IMR-90 (cell line): ENCODE results near the gene EPHA10. TPM values are rescaled to one million over a fixed set of nuclear protein-coding genes. Genes with fewer than 3 reads are reported as not detected.

Experiments used
- ATAC-seq: fragments of 200-7000 bp; cut with Tn5 transposase; 2 replicates; pipeline ENCODE4 v1.9.1; 2020; ENCODE audit warnings: low read depth, mild to moderate bottlenecking, moderate library complexity
- BruUV-seq: library from RNA; stranded (reverse); fragments of 400-500 nt; replicated peaks from 2 replicates; lab custom pipeline; 2021; lab: Mats Ljungman, UMichigan
- CTCF ChIA-PET: fragments of 300-600 bp; formaldehyde crosslinking; extraction: SDS; loops from one replicate; lab custom pipeline; 2021; ENCODE audit warnings: antibody characterized with exemption; lab: Yijun Ruan, JAX
- POLR2A ChIA-PET: fragments of 300-600 bp; sonication (Branson Sonifier 250); formaldehyde crosslinking; loops from one replicate; lab custom pipeline; 2022; ENCODE audit warnings: antibody characterized with exemption; ENCODE audit not compliant: unreplicated experiment; lab: Charles Lee
- DNase-seq: peaks from one replicate; pipeline ENCODE4 v3.0.0; 2013
- H2AFZ ChIP-seq: replicated peaks from 2 replicates; pipeline ENCODE3; 2013; ENCODE audit warnings: low read length, mild to moderate bottlenecking; ENCODE audit not compliant: poor library complexity
- H2AK5ac ChIP-seq: 2 replicates; pipeline ENCODE4 v1.6.1; 2013; ENCODE audit warnings: low read depth, low read length, inconsistent platforms
- H2AK9ac ChIP-seq: replicated peaks from 2 replicates; pipeline ENCODE3; 2013; ENCODE audit warnings: mild to moderate bottlenecking, low read depth, low read length, moderate library complexity; ENCODE audit not compliant: poor library complexity
- H2BK120ac ChIP-seq: 2 replicates; pipeline ENCODE4 v1.6.1; 2013; ENCODE audit warnings: low read depth, low read length, inconsistent platforms
- H2BK15ac ChIP-seq: 3 replicates; pipeline ENCODE4 v1.6.1; 2013; ENCODE audit warnings: low read depth, low read length, inconsistent platforms
- H2BK20ac ChIP-seq: 2 replicates; pipeline ENCODE4 v1.6.1; 2013; ENCODE audit warnings: low read depth, mild to moderate bottlenecking, inconsistent platforms, low read length, moderate library complexity
- H2BK5ac ChIP-seq: 2 replicates; pipeline ENCODE4 v1.6.1; 2013; ENCODE audit warnings: mild to moderate bottlenecking, low read depth, low read length, inconsistent platforms; ENCODE audit not compliant: poor library complexity, severe bottlenecking
- H3K14ac ChIP-seq: replicated peaks from 2 replicates; pipeline ENCODE4 v1.6.1; 2013; ENCODE audit warnings: low read depth, low read length, inconsistent platforms
- H3K18ac ChIP-seq: 2 replicates; pipeline ENCODE4 v1.6.1; 2013; ENCODE audit warnings: low read depth, low read length, control low read depth
- H3K23ac ChIP-seq: 2 replicates; pipeline ENCODE4 v1.6.1; 2013; ENCODE audit warnings: low read depth, low read length, inconsistent platforms
- H3K27ac ChIP-seq: 2 replicates; pipeline ENCODE4 v1.5.1; 2013; ENCODE audit warnings: mild to moderate bottlenecking, control low read depth, low read length; ENCODE audit not compliant: insufficient read depth
- H3K27me3 ChIP-seq: 2 replicates; pipeline ENCODE4 v1.6.1; 2013; ENCODE audit warnings: low read length; ENCODE audit not compliant: control insufficient read depth, insufficient read depth
- H3K36me3 ChIP-seq: 2 replicates; pipeline ENCODE4 v1.6.1; 2013; ENCODE audit warnings: low read length, mixed read lengths; ENCODE audit not compliant: control insufficient read depth, insufficient read depth
- H3K4ac ChIP-seq: 2 replicates; pipeline ENCODE4 v1.6.1; 2013; ENCODE audit warnings: low read depth, low read length, inconsistent platforms
- H3K4me1 ChIP-seq: 2 replicates; pipeline ENCODE4 v1.6.1; 2013; ENCODE audit warnings: low read length, mixed read lengths; ENCODE audit not compliant: control insufficient read depth, insufficient read depth
- H3K4me2 ChIP-seq: 2 replicates; pipeline ENCODE4 v1.6.1; 2013; ENCODE audit warnings: low read depth, mild to moderate bottlenecking, control low read depth, low read length, moderate library complexity
- H3K4me3 ChIP-seq: 2 replicates; pipeline ENCODE4 v1.5.1; 2013; ENCODE audit warnings: low read depth, mild to moderate bottlenecking, control low read depth, low read length, moderate library complexity; ENCODE audit not compliant: insufficient read depth
- H3K56ac ChIP-seq: 2 replicates; pipeline ENCODE4 v1.6.1; 2013; ENCODE audit warnings: low read length, inconsistent platforms; ENCODE audit not compliant: insufficient read depth; ENCODE audit errors: extremely low read depth
- H3K79me1 ChIP-seq, 2 experiments: 2 replicates each; pipeline ENCODE4 v1.6.1; 2013; ENCODE audit warnings: low read length in 2 of 2, inconsistent platforms in 1 of 2, low read depth in 1 of 2
- H3K9ac ChIP-seq: 2 replicates; pipeline ENCODE4 v1.6.1; 2013; ENCODE audit warnings: low read depth, low read length, control low read depth
- H3K9me1 ChIP-seq: 2 replicates; pipeline ENCODE4 v1.6.1; 2013; ENCODE audit warnings: low read length, inconsistent platforms; ENCODE audit not compliant: insufficient read depth
- H3K9me3 ChIP-seq: 2 replicates; pipeline ENCODE4 v1.6.1; 2013; ENCODE audit warnings: low read length; ENCODE audit not compliant: control insufficient read depth, insufficient read depth
- H4K20me1 ChIP-seq: 2 replicates; pipeline ENCODE4 v1.6.1; 2013; ENCODE audit warnings: low read length, inconsistent platforms; ENCODE audit not compliant: insufficient read depth
- H4K5ac ChIP-seq: 2 replicates; pipeline ENCODE4 v1.6.1; 2013; ENCODE audit warnings: mild to moderate bottlenecking, low read depth, low read length, control low read depth
- H4K8ac ChIP-seq, 2 experiments: 2 replicates each; pipeline ENCODE4 v1.6.1; 2013; ENCODE audit warnings: low read depth in 2 of 2, low read length in 2 of 2, control low read depth in 1 of 2, inconsistent platforms in 1 of 2
- H4K91ac ChIP-seq: 2 replicates; pipeline ENCODE4 v1.6.1; 2013; ENCODE audit warnings: low read depth, low read length, inconsistent platforms; ENCODE audit not compliant: insufficient read depth
- BHLHE40 ChIP-seq: fragments of 150-350 bp; IDR thresholded peaks from 2 replicates; pipeline ENCODE4 v1.6.1; 2016; ENCODE audit warnings: mild to moderate bottlenecking, low read depth, low read length
- CEBPB ChIP-seq: IDR thresholded peaks from 2 replicates; pipeline ENCODE4 v1.6.1; 2012; ENCODE audit warnings: low read depth, low read length, improper control_type of control experiment
- CHD1 ChIP-seq: IDR thresholded peaks from 2 replicates; pipeline ENCODE4 v1.6.1; 2012; ENCODE audit warnings: low read depth, low read length, improper control_type of control experiment
- CTCF ChIP-seq: conservative IDR thresholded peaks from 2 replicates; pipeline ENCODE4 v1.5.1; 2012; ENCODE audit warnings: mild to moderate bottlenecking, low read depth, low read length, improper control_type of control experiment
- FOS ChIP-seq: fragments of 150-350 bp; IDR thresholded peaks from 2 replicates; pipeline ENCODE4 v1.6.1; 2016; ENCODE audit warnings: low read depth, low read length
- MAFK ChIP-seq: IDR thresholded peaks from 2 replicates; pipeline ENCODE4 v1.6.1; 2012; ENCODE audit warnings: low read depth, low read length, improper control_type of control experiment
- MAZ ChIP-seq: IDR thresholded peaks from 2 replicates; pipeline ENCODE4 v1.6.1; 2012; ENCODE audit warnings: low read depth, mild to moderate bottlenecking, low read length, improper control_type of control experiment, moderate library complexity, borderline replicate concordance
- MXI1 ChIP-seq: IDR thresholded peaks from 2 replicates; pipeline ENCODE4 v1.6.1; 2012; ENCODE audit warnings: low read depth, mild to moderate bottlenecking, low read length, moderate library complexity, borderline replicate concordance
- NFE2L2 ChIP-seq: fragments of 150-350 bp; IDR thresholded peaks from 2 replicates; pipeline ENCODE4 v1.6.1; 2016; ENCODE audit warnings: low read depth, mild to moderate bottlenecking, low read length
- POLR2A ChIP-seq: IDR thresholded peaks from 2 replicates; pipeline ENCODE4 v1.6.1; 2012; ENCODE audit warnings: mild to moderate bottlenecking, low read depth, low read length
- RAD21 ChIP-seq: IDR thresholded peaks from 2 replicates; pipeline ENCODE4 v1.6.1; 2012; ENCODE audit warnings: low read length, improper control_type of control experiment
- RCOR1 ChIP-seq: IDR thresholded peaks from 2 replicates; pipeline ENCODE4 v1.6.1; 2012; ENCODE audit warnings: mild to moderate bottlenecking, low read length, improper control_type of control experiment; ENCODE audit not compliant: insufficient replicate concordance
- RFX5 ChIP-seq: IDR thresholded peaks from 2 replicates; pipeline ENCODE4 v1.8.0; 2012; ENCODE audit warnings: low read depth, mild to moderate bottlenecking, low read length, moderate library complexity
- SMC3 ChIP-seq: fragments of 150-350 bp; IDR thresholded peaks from 2 replicates; pipeline ENCODE4 v1.6.1; 2016; ENCODE audit warnings: low read depth, mild to moderate bottlenecking, antibody characterized with exemption, low read length, moderate library complexity
- USF2 ChIP-seq: fragments of 150-350 bp; IDR thresholded peaks from 2 replicates; pipeline ENCODE4 v1.6.1; 2017; ENCODE audit warnings: mild to moderate bottlenecking, antibody characterized with exemption, low read length, low read depth
- WGBS, 2 experiments: methylation state at CpG; one replicate each; pipeline versions ENCODE4 v1.1.5 to v1.1.7; 2013; ENCODE audit warnings: missing lambda C conversion rate in 2 of 2; ENCODE audit not compliant: insufficient read length in 1 of 2; ENCODE audit errors: extremely low coverage in 2 of 2; 5-methylcytosine and 5-hydroxymethylcytosine counted together
- dilution Hi-C: fragments of 300-500 bp; cut with HindIII; formaldehyde crosslinking; loops from one replicate; pipeline ENCODE4 v1.14.3; 2018; ENCODE audit warnings: low sequenced_read_pairs; ENCODE audit not compliant: unreplicated experiment
- in situ Hi-C: fragments of 300-500 bp; cut with MboI; formaldehyde crosslinking; loops from 3 replicates; pipeline ENCODE4 v1.14.3; 2019; ENCODE audit warnings: low sequenced_read_pairs, inconsistent platforms, mixed read lengths
- intact Hi-C: fragments of 100-400 bp; cut with micrococcal nuclease; formaldehyde crosslinking; loops from 2 replicates; pipeline ENCODE4 v1.10.0; 2022
- polyA plus RNA-seq, 3 experiments: library from polyadenylated mRNA; depleted of rRNA; stranded (reverse); fragments of >200 nt; gene quantifications; 2 replicates each; pipeline ENCODE4 v1.2.3, GENCODE V29; 2012; ENCODE audit warnings: low replicate concordance in 1 of 3
- total RNA-seq: library from RNA; depleted of rRNA; stranded (reverse); fragments of >200 nt; gene quantifications from 2 replicates; pipeline ENCODE4 v1.2.3, GENCODE V29; 2012
- TF ChIP-seq, protein P1 (sequence below): fragments of 150-350 bp; IDR thresholded peaks from 2 replicates; pipeline ENCODE4 v1.6.1; 2016; ENCODE audit warnings: low read depth, mild to moderate bottlenecking, low read length, moderate library complexity, borderline replicate concordance

EPHA10 gene
- total and polyA plus RNA-seq, 2 of the 4 experiments (the other 2 are of a cell fraction): not detected

DNA sequence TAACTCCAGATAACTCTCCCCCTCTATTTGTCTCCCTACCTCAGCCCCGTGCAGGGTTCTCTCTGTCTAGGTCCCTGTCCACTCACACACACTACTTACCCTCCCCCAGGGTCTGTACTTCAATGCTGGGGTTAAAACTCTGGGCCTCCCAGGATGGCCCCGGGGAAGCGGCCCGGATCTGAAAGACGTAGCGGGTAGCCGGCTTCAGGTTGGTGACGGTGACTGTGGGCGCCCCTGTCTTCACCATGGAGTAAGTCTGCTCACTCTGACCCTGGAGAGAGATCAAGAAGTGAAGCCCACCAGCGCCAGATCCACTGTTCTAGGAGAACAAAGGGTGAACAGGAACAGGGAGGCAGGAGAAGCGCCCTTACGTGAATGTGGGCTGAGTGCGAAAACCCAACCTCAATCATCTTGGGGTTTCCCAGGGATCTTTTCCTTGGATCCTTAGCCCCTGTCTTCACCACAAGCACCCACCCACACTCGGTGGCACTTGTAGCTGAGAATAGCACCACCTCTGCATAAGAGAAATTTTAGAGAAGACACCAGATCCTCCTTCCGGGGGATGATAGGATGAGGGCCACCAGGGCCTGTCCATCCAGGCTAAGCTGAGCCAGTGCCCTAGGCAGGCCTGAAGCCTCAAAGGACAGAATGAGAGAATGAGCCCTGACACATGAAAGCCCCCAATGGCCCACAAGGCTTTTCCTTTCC is 33.5 kb downstream of the EPHA10 start:
- Histone ChIP-seq H3K4me2 (no peak overlapping the region), H3K27ac (no peak overlapping the region), H2BK120ac (no peak overlapping the region), H4K91ac (no peak overlapping the region), H2BK20ac (no peak overlapping the region), H4K20me1 (no peaks in the 10 kb centered on the region), H3K14ac (no peak overlapping the region), H3K56ac (no peak overlapping the region), H2BK15ac (no peak overlapping the region), H3K79me1 (no peaks in the 10 kb centered on the region), H3K23ac (no peak overlapping the region), H4K5ac (no peak overlapping the region), H3K36me3 (no peaks in the 10 kb centered on the region), H3K27me3 (peaks cover 31% of the 10 kb centered on the region), H3K18ac (no peak overlapping the region), H2BK5ac (no peak overlapping the region), H3K4ac (no peak overlapping the region), H3K9ac (no peak overlapping the region), H3K9me3 (no peaks in the 10 kb centered on the region), H3K9me1 (no peaks in the 10 kb centered on the region), H2AFZ (no peak overlapping the region), H3K4me3 (no peak overlapping the region), H2AK9ac (no peak overlapping the region), H2AK5ac (no peak overlapping the region), H4K8ac (no peak overlapping the region), H3K4me1 (no peaks in the 10 kb centered on the region)
- dilution Hi-C loops: no loop called here
- ATAC-seq (no peak), DNase-seq (no peak)
- POLR2A ChIA-PET: no interaction called here
- 85% methylated on average over 5 of the region's 15 CpGs; no CpG with 5 or more reads in 1 of the 2 experiments for WGBS, 2 experiments
- TF ChIP-seq BHLHE40 (no peak), USF2 (no peak), MXI1 (no peak), POLR2A (no peak), RFX5 (no peak), CTCF (no peak), FOS (no peak), SMC3 (no peak), NFE2L2 (no peak), CHD1 (no peak), CEBPB (no peak), MAZ (no peak), MAFK (no peak), RCOR1 (no peak), RAD21 (no peak)
- TF ChIP-seq, protein P1, sequence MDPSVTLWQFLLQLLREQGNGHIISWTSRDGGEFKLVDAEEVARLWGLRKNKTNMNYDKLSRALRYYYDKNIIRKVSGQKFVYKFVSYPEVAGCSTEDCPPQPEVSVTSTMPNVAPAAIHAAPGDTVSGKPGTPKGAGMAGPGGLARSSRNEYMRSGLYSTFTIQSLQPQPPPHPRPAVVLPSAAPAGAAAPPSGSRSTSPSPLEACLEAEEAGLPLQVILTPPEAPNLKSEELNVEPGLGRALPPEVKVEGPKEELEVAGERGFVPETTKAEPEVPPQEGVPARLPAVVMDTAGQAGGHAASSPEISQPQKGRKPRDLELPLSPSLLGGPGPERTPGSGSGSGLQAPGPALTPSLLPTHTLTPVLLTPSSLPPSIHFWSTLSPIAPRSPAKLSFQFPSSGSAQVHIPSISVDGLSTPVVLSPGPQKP: no peak
- CTCF ChIA-PET: no interaction called here
- BruUV-seq: no TSS peak
- in situ Hi-C loops: no loop called here
- intact Hi-C loops: no loop called here
